Tibial nerve (tissue), 4 donors: ENCODE data around the gene SLC43A2. TPM values are rescaled to one million over a fixed set of nuclear protein-coding genes. Genes with fewer than 3 reads are reported as not detected.
"Not testable (repeated sequence)": the region's sequence is repeated elsewhere in the genome, so short reads cannot be mapped to it uniquely, and the experiment has no call there.

ENCODE experiments used
- DNase-seq, 2 donors: peaks; one replicate each; pipeline ENCODE4 v3.0.0-alpha.2; 2019; ENCODE audit warnings: low spot score in 2 of 2
- H3K27ac ChIP-seq, 4 donors: fragments of 200-600 bp; sonication (generic) in 3 of 4; one replicate each; pipeline ENCODE4 v1.5.1; 2017 to 2019; ENCODE audit warnings: mild to moderate bottlenecking in 1 of 4
- H3K27me3 ChIP-seq, 2 donors: fragments of 200-600 bp; sonication (generic) in 1 of 2; one replicate each; pipeline versions ENCODE4 v1.5.1 to v1.6.0; 2017 to 2019
- H3K36me3 ChIP-seq, 3 donors: fragments of 200-600 bp; sonication (generic); one replicate each; pipeline ENCODE4 v1.5.1; 2018 to 2019
- H3K4me1 ChIP-seq, 4 donors: fragments of 200-600 bp; sonication (generic) in 3 of 4; one replicate each; pipeline ENCODE4 v1.5.1; 2017 to 2019
- H3K4me3 ChIP-seq, 4 donors: fragments of 200-600 bp; sonication (generic) in 3 of 4; one replicate each; pipeline ENCODE4 v1.5.1; 2017 to 2019; ENCODE audit warnings: mild to moderate bottlenecking in 1 of 4, moderate library complexity in 1 of 4
- H3K9me3 ChIP-seq, 4 donors: fragments of 200-600 bp; sonication (generic) in 3 of 4; one replicate each; pipeline ENCODE4 v1.5.1; 2017 to 2019
- CTCF ChIP-seq, 5 experiments: fragments of 200-600 bp in 3 of 5; fragments of 450-650 bp in 2 of 5; sonication (generic) in 3 of 5; IDR thresholded peaks; one replicate each; pipeline ENCODE4 v1.5.1; 2016 to 2019; ENCODE audit warnings: antibody characterized with exemption in 5 of 5, mild to moderate bottlenecking in 3 of 5, moderate library complexity in 2 of 5
- EP300 ChIP-seq, 2 donors: sonication (generic); formaldehyde crosslinking; IDR thresholded peaks; one replicate each; pipeline ENCODE4 v1.6.1; 2017; ENCODE audit warnings: antibody characterized with exemption in 2 of 2, mild to moderate bottlenecking in 1 of 2
- POLR2A ChIP-seq, 2 donors: fragments of 450-650 bp; IDR thresholded peaks; one replicate each; pipeline ENCODE4 v1.6.1; 2017; ENCODE audit warnings: antibody characterized with exemption in 2 of 2, mild to moderate bottlenecking in 2 of 2, moderate library complexity in 2 of 2
- WGBS, 2 donors: methylation state at CpG; one replicate each; pipeline ENCODE4 v1.1.5; 2018; 5-methylcytosine and 5-hydroxymethylcytosine counted together
- total RNA-seq, 4 donors: library from RNA; depleted of rRNA; stranded (reverse); fragments of >200 nt; gene quantifications; one replicate each; pipeline ENCODE4 v1.1.0, GENCODE V29; 2016

SLC43A2 gene
- total RNA-seq, 4 donors from 2014 or later, result 10.3 to 26.1 (median 14.1) TPM

- H3K4me1 ChIP-seq, result no peaks in the 10 kb centered on the region
- no peaks in the 10 kb centered on the region for H3K9me3 ChIP-seq
- no peak overlapping the region for H3K4me3 ChIP-seq
- 88% methylated on average over 15 of the region's 15 CpGs for WGBS, 2 donors
- no peaks in the 10 kb centered on the region for H3K27me3 ChIP-seq
- peaks cover 0 to 98% (median 17%) of the 10 kb centered on the region in 3 donors for H3K36me3 ChIP-seq
- TF ChIP-seq CTCF (IDR thresholded peaks at IDR 0.05) (no peak), EP300 (IDR thresholded peaks at IDR 0.05) (no peak), POLR2A (IDR thresholded peaks at IDR 0.05) (no peak)
- no peak overlapping the region for H3K27ac ChIP-seq
- DNase-seq, result no peak
Observed at GRCh38 chr17:1539811-1540210, 88.8 kb downstream of the SLC43A2 start.

- 89 to 94% methylated on average over 4 of the region's 4 CpGs for WGBS, 2 donors
- no peak overlapping the region for H3K27ac ChIP-seq
Observed at GRCh38 chr17:1535737-1536136, 92.9 kb downstream of the SLC43A2 start.

GRCh38 chr17:1533661-1534325 lies 94.8 kb downstream of the SLC43A2 start:
- no peak for DNase-seq
- H3K4me3 ChIP-seq, result no peak overlapping the region
- H3K27ac ChIP-seq, result no peak overlapping the region
- H3K27me3 ChIP-seq, result no peaks in the 10 kb centered on the region
- peaks cover 0 to 100% (median 37%) of the 10 kb centered on the region in 3 donors for H3K36me3 ChIP-seq
- no peaks in the 10 kb centered on the region for H3K4me1 ChIP-seq
- WGBS, 2 donors, result 89 to 92% methylated on average over 24 of the region's 24 CpGs
- no peaks in the 10 kb centered on the region for H3K9me3 ChIP-seq
- TF ChIP-seq POLR2A (IDR thresholded peaks at IDR 0.05) (no peak), EP300 (IDR thresholded peaks at IDR 0.05) (no peak), CTCF (IDR thresholded peaks at IDR 0.05) (no peak)

More at GRCh38 chr17:1535737-1536136, 92.9 kb downstream of the SLC43A2 start:
- no peaks in the 10 kb centered on the region for H3K9me3 ChIP-seq
- H3K4me3 ChIP-seq, result no peak overlapping the region
- DNase-seq, result no peak
- peaks cover 0 to 100% (median 38%) of the 10 kb centered on the region in 3 donors for H3K36me3 ChIP-seq
- no peak for TF ChIP-seq POLR2A (IDR thresholded peaks at IDR 0.05)
- no peak for TF ChIP-seq CTCF (IDR thresholded peaks at IDR 0.05)
- TF ChIP-seq EP300 (IDR thresholded peaks at IDR 0.05), result no peak
- no peaks in the 10 kb centered on the region for H3K4me1 ChIP-seq
- no peaks in the 10 kb centered on the region for H3K27me3 ChIP-seq

- no peak for TF ChIP-seq EP300 (IDR thresholded peaks at IDR 0.05)
- no peak for TF ChIP-seq POLR2A (IDR thresholded peaks at IDR 0.05)
- peak in 1 of 5 experiments; percentile 7 for TF ChIP-seq CTCF (IDR thresholded peaks at IDR 0.05)
Observed at GRCh38 chr17:1532836-1533602, 95.6 kb downstream of the SLC43A2 start.

GRCh38 chr17:1529863-1530262 lies 98.8 kb downstream of the SLC43A2 start:
- no peaks in the 10 kb centered on the region for H3K9me3 ChIP-seq
- H3K4me1 ChIP-seq, result no peaks in the 10 kb centered on the region
- H3K36me3 ChIP-seq, result peaks cover 0 to 97% (median 24%) of the 10 kb centered on the region in 3 donors
- no peak overlapping the region for H3K4me3 ChIP-seq
- no peak overlapping the region for H3K27ac ChIP-seq
- no peaks in the 10 kb centered on the region for H3K27me3 ChIP-seq
- TF ChIP-seq CTCF (IDR thresholded peaks at IDR 0.05), result no peak
- TF ChIP-seq POLR2A (IDR thresholded peaks at IDR 0.05), result no peak
- TF ChIP-seq EP300 (IDR thresholded peaks at IDR 0.05), result no peak
- DNase-seq, result no peak
- WGBS, 2 donors, result 43 to 49% methylated on average over 2 of the region's 2 CpGs

More at GRCh38 chr17:1532836-1533602, 95.6 kb downstream of the SLC43A2 start:
- H3K36me3 ChIP-seq, result peaks cover 0 to 100% (median 37%) of the 10 kb centered on the region in 3 donors
- no peak overlapping the region for H3K4me3 ChIP-seq
- H3K27ac ChIP-seq, result no peak overlapping the region
- no peaks in the 10 kb centered on the region for H3K9me3 ChIP-seq
- H3K27me3 ChIP-seq, result no peaks in the 10 kb centered on the region
- no peak for DNase-seq
- WGBS, 2 donors, result 82% methylated on average over 10 of the region's 10 CpGs
- H3K4me1 ChIP-seq, result no peaks in the 10 kb centered on the region

GRCh38 chr17:1526876-1527275 lies 101.8 kb downstream of the SLC43A2 start:
- H3K9me3 ChIP-seq, H3K27me3 ChIP-seq, H3K27ac ChIP-seq, H3K4me3 ChIP-seq, H3K4me1 ChIP-seq, DNase-seq: not testable (repeated sequence)
- H3K36me3 ChIP-seq, result peaks cover 0 to 88% (median 9%) of the 10 kb centered on the region in 3 donors
- 81 to 82% methylated on average over 4 of the region's 4 CpGs for WGBS, 2 donors
